B cell (primary cell): ENCODE data around the gene L3MBTL4. TPM values are rescaled to one million over a fixed set of nuclear protein-coding genes. Genes with fewer than 3 reads are reported as not detected.

Source experiments
- ATAC-seq: fragments of 200-7000 bp; cut with Tn5 transposase; one replicate; pipeline ENCODE4 v1.10.0; 2021; ENCODE audit warnings: low read depth, mild to moderate bottlenecking, moderate number of reproducible peaks, moderate library complexity
- CTCF ChIA-PET: fragments of 350-600 bp; sonication (Branson Sonifier 250); formaldehyde crosslinking; loops from one replicate; lab custom pipeline; 2021; ENCODE audit warnings: antibody characterized with exemption, inconsistent platforms; lab: Charles Lee
- POLR2A ChIA-PET: fragments of 350-600 bp; sonication (Branson Sonifier 250); formaldehyde crosslinking; loops from one replicate; lab custom pipeline; 2021; ENCODE audit warnings: antibody characterized with exemption; lab: Charles Lee
- DNase-seq: peaks from one replicate; pipeline ENCODE4 v3.0.0; 2013
- H2AFZ ChIP-seq: 2 replicates; pipeline ENCODE4 v1.6.1; 2012; ENCODE audit warnings: mild to moderate bottlenecking, low read depth, low read length; ENCODE audit not compliant: insufficient read depth, poor library complexity, severe bottlenecking
- H3K27ac ChIP-seq, 2 donors: 1 replicate in 1 of 2; 2 replicates in 1 of 2; pipeline ENCODE4 v1.5.1; 2012 to 2013; ENCODE audit warnings: low read length in 2 of 2, mild to moderate bottlenecking in 2 of 2, moderate library complexity in 1 of 2
- H3K27me3 ChIP-seq, 4 experiments: fragments of 200-600 bp in 1 of 4; sonication (generic) in 1 of 4; replicated peaks in 1 of 4; 1 replicate in 2 of 4; 2 replicates in 2 of 4; pipeline versions ENCODE4 v1.6.1 to v1.7.0; 2013 to 2016; ENCODE audit warnings: low read length in 3 of 4, mild to moderate bottlenecking in 2 of 4, mixed read lengths in 1 of 4, moderate library complexity in 1 of 4; ENCODE audit not compliant: insufficient read depth in 4 of 4, control insufficient read depth in 3 of 4; ENCODE audit errors: control extremely low read depth in 1 of 4
- H3K36me3 ChIP-seq, 2 experiments: replicated peaks in 1 of 2; 1 replicate in 1 of 2; 2 replicates in 1 of 2; pipeline versions ENCODE4 v1.6.1 to v1.7.1; 2013; ENCODE audit warnings: low read length in 1 of 2; ENCODE audit not compliant: insufficient read depth in 2 of 2, control insufficient read depth in 1 of 2; ENCODE audit errors: control extremely low read depth in 1 of 2, extremely low read depth in 1 of 2
- H3K4me1 ChIP-seq, 2 donors: fragments of 200-600 bp in 1 of 2; sonication (generic) in 1 of 2; 1 replicate in 1 of 2; 2 replicates in 1 of 2; pipeline versions ENCODE4 v1.5.1 to v1.6.1; 2013 to 2017; ENCODE audit warnings: low read length in 2 of 2; ENCODE audit not compliant: control insufficient read depth in 2 of 2, insufficient read depth in 2 of 2
- H3K4me2 ChIP-seq: replicated peaks from 2 replicates; pipeline ENCODE3; 2012; ENCODE audit warnings: mild to moderate bottlenecking, low read depth, low read length; ENCODE audit not compliant: poor library complexity, severe bottlenecking
- H3K4me3 ChIP-seq, 5 experiments: fragments of 200-600 bp in 1 of 5; sonication (generic) in 1 of 5; 1 replicate in 3 of 5; 2 replicates in 2 of 5; pipeline versions ENCODE4 v1.5.1 to v1.7.0; 2011 to 2016; ENCODE audit warnings: low read length in 4 of 5, mild to moderate bottlenecking in 4 of 5, low read depth in 2 of 5, control low read depth in 1 of 5, moderate library complexity in 1 of 5; ENCODE audit not compliant: insufficient read depth in 1 of 5; ENCODE audit errors: control extremely low read depth in 1 of 5, extremely low read depth in 1 of 5
- H3K79me2 ChIP-seq: fragments of 200-600 bp; sonication (generic); one replicate; pipeline ENCODE4 v1.6.0; 2016; ENCODE audit warnings: low read length; ENCODE audit not compliant: control insufficient read depth, insufficient read depth
- H3K9ac ChIP-seq: fragments of 200-600 bp; sonication (generic); 2 replicates; pipeline ENCODE4 v1.6.1; 2017; ENCODE audit warnings: mild to moderate bottlenecking, low read length, moderate library complexity
- H3K9me3 ChIP-seq, 3 donors: one replicate each; pipeline versions ENCODE4 v1.6.1 to v1.7.1; 2013; ENCODE audit warnings: low read length in 2 of 3; ENCODE audit not compliant: control insufficient read depth in 2 of 3, insufficient read depth in 1 of 3; ENCODE audit errors: control extremely low read depth in 1 of 3
- H4K20me1 ChIP-seq: 2 replicates; pipeline ENCODE4 v1.6.0; 2012; ENCODE audit warnings: mild to moderate bottlenecking, low read length; ENCODE audit not compliant: insufficient read depth, control insufficient read depth, poor library complexity, severe bottlenecking
- H3K27ac Mint-ChIP-seq: one replicate; pipeline ENCODE4 v1.8.0; 2021; ENCODE audit warnings: mixed read lengths
- H3K27me3 Mint-ChIP-seq: one replicate; pipeline ENCODE4 v1.8.0; 2021; ENCODE audit warnings: mixed read lengths
- H3K4me1 Mint-ChIP-seq: one replicate; pipeline ENCODE4 v1.8.0; 2021; ENCODE audit warnings: mixed read lengths
- H3K4me3 Mint-ChIP-seq: one replicate; pipeline ENCODE4 v1.8.0; 2021; ENCODE audit warnings: mixed read lengths
- H3K9me3 Mint-ChIP-seq: one replicate; pipeline ENCODE4 v1.8.0; 2022; ENCODE audit warnings: mixed read lengths; ENCODE audit not compliant: insufficient read depth
- EZH2 ChIP-seq: IDR thresholded peaks from 2 replicates; pipeline ENCODE4 v1.6.1; 2012; ENCODE audit warnings: borderline replicate concordance, low read depth, mild to moderate bottlenecking, moderate library complexity, low read length; ENCODE audit not compliant: insufficient read depth, poor library complexity, severe bottlenecking
- WGBS: methylation state at CpG from one replicate; pipeline ENCODE4 v1.1.5; 2013; ENCODE audit warnings: missing lambda C conversion rate; ENCODE audit not compliant: insufficient coverage; 5-methylcytosine and 5-hydroxymethylcytosine counted together
- intact Hi-C: fragments of 100-400 bp; cut with micrococcal nuclease; formaldehyde crosslinking; loops from one replicate; pipeline ENCODE4 v1.10.0; 2022
- polyA plus RNA-seq: library from polyadenylated mRNA; depleted of rRNA; stranded (reverse); fragments of >200 nt; gene quantifications from 2 replicates; pipeline ENCODE4 v1.2.3, GENCODE V29; 2012
- total RNA-seq, 2 donors: library from RNA; stranded (reverse); fragments of 120-200 nt in 1 of 2; gene quantifications; 1 replicate in 1 of 2; 2 replicates in 1 of 2; pipeline versions ENCODE4 v1.2.3 to v1.2.4, GENCODE V29; 2013 to 2022
- TF ChIP-seq, protein P1 (sequence below): fragments of 200-600 bp; IDR thresholded peaks from one replicate; pipeline ENCODE4 v1.8.0; 2022; ENCODE audit warnings: antibody characterized with exemption, mild to moderate bottlenecking

L3MBTL4 gene
- total and polyA plus RNA-seq, 2 donors (not counting 1 experiment from before 2014, with no cell fraction given) = 3.0 to 11.9 TPM

GRCh38 chr18:6257950-6258349 is 156.8 kb downstream of the L3MBTL4 start:
- Histone ChIP-seq H3K9me3 (peaks cover 0 to 22% (median 0%) of the 10 kb centered on the region in 3 donors), H3K27ac (no peak overlapping the region), H3K4me2 (no peak overlapping the region), H2AFZ (no peak overlapping the region), H3K27me3 (no peaks in the 10 kb centered on the region), H3K9ac (no peak overlapping the region), H3K79me2 (no peaks in the 10 kb centered on the region), H4K20me1 (no peaks in the 10 kb centered on the region), H3K36me3 (peaks cover 0 to 5% of the 10 kb centered on the region in 2 experiments), H3K4me3 (no peak overlapping the region), H3K4me1 (peaks cover 0 to 6% of the 10 kb centered on the region in 2 donors)
- no peak overlapping the region for H3K27ac Mint-ChIP-seq
- peaks cover 15% of the 10 kb centered on the region for H3K9me3 Mint-ChIP-seq
- TF ChIP-seq EZH2 = no peak
- TF ChIP-seq, protein P1, sequence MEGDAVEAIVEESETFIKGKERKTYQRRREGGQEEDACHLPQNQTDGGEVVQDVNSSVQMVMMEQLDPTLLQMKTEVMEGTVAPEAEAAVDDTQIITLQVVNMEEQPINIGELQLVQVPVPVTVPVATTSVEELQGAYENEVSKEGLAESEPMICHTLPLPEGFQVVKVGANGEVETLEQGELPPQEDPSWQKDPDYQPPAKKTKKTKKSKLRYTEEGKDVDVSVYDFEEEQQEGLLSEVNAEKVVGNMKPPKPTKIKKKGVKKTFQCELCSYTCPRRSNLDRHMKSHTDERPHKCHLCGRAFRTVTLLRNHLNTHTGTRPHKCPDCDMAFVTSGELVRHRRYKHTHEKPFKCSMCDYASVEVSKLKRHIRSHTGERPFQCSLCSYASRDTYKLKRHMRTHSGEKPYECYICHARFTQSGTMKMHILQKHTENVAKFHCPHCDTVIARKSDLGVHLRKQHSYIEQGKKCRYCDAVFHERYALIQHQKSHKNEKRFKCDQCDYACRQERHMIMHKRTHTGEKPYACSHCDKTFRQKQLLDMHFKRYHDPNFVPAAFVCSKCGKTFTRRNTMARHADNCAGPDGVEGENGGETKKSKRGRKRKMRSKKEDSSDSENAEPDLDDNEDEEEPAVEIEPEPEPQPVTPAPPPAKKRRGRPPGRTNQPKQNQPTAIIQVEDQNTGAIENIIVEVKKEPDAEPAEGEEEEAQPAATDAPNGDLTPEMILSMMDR = no peak
- no peak overlapping the region for H3K4me3 Mint-ChIP-seq
- 89% methylated on average over 2 of the region's 3 CpGs for WGBS
- intact Hi-C loops = no loop called here
- H3K27me3 Mint-ChIP-seq = no peaks in the 10 kb centered on the region
- H3K4me1 Mint-ChIP-seq = peaks cover 24% of the 10 kb centered on the region
- no peak for DNase-seq
- POLR2A ChIA-PET = no interaction called here
- no peak for ATAC-seq
- CTCF ChIA-PET = no interaction called here

GRCh38 chr18:6256521-6256920 is 158.2 kb downstream of the L3MBTL4 start:
- Histone ChIP-seq H3K9ac (no peak overlapping the region), H3K36me3 (no peaks in the 10 kb centered on the region), H3K4me1 (peaks cover 0 to 6% of the 10 kb centered on the region in 2 donors), H3K4me3 (no peak overlapping the region), H3K4me2 (no peak overlapping the region), H4K20me1 (no peaks in the 10 kb centered on the region), H3K27me3 (no peaks in the 10 kb centered on the region), H3K27ac (no peak overlapping the region), H2AFZ (no peak overlapping the region), H3K79me2 (no peaks in the 10 kb centered on the region), H3K9me3 (peaks cover 0 to 17% (median 0%) of the 10 kb centered on the region in 3 donors)
- Mint-ChIP-seq H3K4me3 (no peak overlapping the region), H3K27me3 (no peaks in the 10 kb centered on the region), H3K9me3 (peaks cover 15% of the 10 kb centered on the region), H3K27ac (no peak overlapping the region), H3K4me1 (peaks cover 24% of the 10 kb centered on the region)
- POLR2A ChIA-PET = no interaction called here
- intact Hi-C loops = no loop called here
- CTCF ChIA-PET = no interaction called here
- 23% methylated on average over 10 of the region's 10 CpGs for WGBS
- TF ChIP-seq, protein P1 = no peak
- no peak for TF ChIP-seq EZH2
- ATAC-seq (no peak), DNase-seq (no peak)
